ENCODE results near the gene AP5Z1. TPM values are rescaled to one million over a fixed set of nuclear protein-coding genes. Genes with fewer than 3 reads are reported as not detected.

The AP5Z1 gene
- total RNA-seq, 2 experiments from 2014 or later, result 21.6 to 24.1 TPM

DNA sequence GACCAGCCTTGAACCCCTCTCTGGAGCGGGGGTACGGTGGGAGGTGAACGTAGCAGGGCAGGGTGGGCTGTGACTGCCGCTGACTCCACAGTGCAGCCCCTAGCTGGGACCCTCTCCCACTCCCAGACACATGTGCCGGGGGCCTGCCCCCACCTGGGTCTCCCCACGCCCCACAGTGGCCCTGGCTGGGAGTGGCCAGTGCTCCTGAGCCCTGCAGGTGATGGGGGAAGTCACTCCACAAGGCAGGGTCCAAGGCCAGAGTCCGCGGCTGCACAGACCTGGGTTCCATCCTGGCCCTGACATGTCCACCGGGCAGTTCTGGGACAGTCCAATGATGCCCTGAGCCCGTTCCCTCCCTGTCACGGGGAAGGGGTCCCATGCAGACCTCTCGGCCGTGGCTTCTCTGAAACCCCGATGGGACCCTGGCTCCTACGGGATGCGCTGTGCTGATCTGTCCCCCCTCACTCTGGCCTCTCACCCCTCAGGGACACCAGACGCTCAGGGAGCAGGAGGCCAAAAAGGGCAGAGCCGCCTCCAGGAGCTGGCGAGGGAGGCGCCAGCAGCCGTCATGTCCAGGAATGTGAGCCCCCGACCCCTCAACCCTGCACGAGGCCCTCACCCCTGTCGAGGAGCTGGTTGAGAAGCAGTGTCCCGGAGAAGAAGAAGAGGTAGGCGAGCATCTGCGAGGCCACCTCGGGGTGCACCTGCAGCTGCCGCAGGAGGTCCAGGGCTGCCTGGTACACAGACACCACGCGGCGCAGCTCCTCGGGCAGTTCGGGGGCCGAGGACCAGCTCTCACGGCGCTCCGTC is 40.4 kb downstream of the AP5Z1 start:
- H3K9me3 Mint-ChIP-seq, result no peaks in the 10 kb centered on the region
- no peaks in the 10 kb centered on the region for H3K4me1 Mint-ChIP-seq (ENCODE audit: low read depth)
- no peaks in the 10 kb centered on the region for H3K36me3 Mint-ChIP-seq
- no peak for DNase-seq
- ChIA-PET POLR2A (no interaction called here), CTCF (interaction anchor here (1.2 to 1.5 kb wide), 3 partner anchors 18 to 269 kb away, joined by 3 to 6 read pairs (median 4); no protein-coding TSS in a partner anchor)
- no peak overlapping the region for H3K4me3 Mint-ChIP-seq
- peaks cover 18% of the 10 kb centered on the region for H3K27me3 Mint-ChIP-seq
- intact Hi-C loops (cut with micrococcal nuclease), result no loop called here
- H3K27ac Mint-ChIP-seq, result no peak overlapping the region

DNA sequence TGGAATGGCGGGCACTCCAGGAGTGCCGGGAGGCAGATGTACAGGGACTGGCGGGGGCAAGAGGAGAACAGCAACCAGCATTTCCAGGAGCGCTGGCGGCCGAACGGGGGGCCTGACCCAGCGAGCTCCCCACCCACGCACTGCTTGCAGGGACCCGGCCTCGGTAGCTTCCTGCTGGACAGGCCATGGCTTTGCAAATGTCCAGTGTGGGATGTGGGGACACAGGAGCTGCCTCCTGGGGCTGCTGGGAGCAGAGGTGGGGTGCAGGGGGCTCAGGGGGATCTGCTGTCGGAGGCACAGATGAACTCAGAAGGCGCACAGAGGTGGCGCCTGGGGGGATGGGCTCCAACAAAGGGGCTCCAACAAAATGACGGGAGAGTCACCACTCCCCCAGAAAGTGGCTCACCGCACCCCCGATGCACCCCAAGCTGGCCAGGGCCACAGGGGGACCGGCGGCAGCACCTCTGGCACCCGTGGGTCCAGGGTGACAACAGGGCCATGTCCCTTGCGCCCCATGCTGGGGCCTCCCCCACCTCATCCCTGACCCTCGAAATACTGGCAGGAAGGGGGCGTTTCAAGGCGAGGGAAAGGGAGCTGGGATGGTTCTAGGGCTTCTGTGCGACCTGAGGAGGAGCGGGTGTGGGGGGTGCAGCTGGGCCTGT is 41.1 kb downstream of the AP5Z1 start:
- no peaks in the 10 kb centered on the region for H3K36me3 Mint-ChIP-seq
- H3K4me1 Mint-ChIP-seq (ENCODE audit: low read depth), result no peaks in the 10 kb centered on the region
- intact Hi-C loops (cut with micrococcal nuclease), result no loop called here

DNA sequence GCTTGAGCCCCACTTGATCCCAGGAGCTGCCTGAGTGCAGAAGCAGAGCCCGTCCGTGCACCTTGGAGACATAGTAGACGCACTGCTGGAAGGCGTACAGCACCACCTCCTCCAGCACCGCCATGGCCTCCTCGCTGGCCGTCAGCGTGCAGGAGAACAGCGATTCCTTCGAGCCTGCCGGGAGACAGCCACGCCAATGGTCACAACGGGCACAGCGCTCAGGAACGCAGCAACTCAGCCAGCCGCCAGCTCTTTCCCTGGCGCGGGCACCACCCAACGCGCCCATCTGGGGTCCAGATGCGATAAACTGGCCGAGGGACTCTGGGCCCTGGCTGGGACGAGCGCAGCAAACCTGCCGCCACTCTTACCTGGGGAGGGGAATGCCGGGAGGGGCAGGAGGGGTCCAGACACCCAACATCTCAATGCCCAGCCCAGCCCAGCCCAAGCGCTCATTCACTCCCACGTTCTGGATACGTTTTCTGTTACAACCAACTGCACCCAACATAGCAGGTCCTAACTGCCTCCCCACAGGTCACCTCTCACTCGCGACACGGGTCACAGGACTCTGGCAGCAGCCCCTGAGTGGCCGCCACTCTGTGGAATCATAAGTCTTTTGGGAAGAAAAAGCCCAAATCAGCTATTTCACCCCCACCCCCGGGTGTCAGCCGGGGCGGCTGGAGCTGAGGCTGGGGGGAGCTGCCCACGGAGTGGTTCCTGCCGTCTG is 41.9 kb downstream of the AP5Z1 start:
- POLR2A ChIA-PET, result no interaction called here
- H3K27me3 Mint-ChIP-seq, result peaks cover 21% of the 10 kb centered on the region
- no peaks in the 10 kb centered on the region for H3K36me3 Mint-ChIP-seq
- intact Hi-C loops (cut with micrococcal nuclease), result no loop called here
- H3K9me3 Mint-ChIP-seq, result no peaks in the 10 kb centered on the region
- H3K4me1 Mint-ChIP-seq (ENCODE audit: low read depth), result no peaks in the 10 kb centered on the region
- H3K4me3 Mint-ChIP-seq, result no peak overlapping the region
- CTCF ChIA-PET, result interaction anchor here (1.9 kb wide), 1 partner anchor 13 kb away, joined by 5 read pairs; no protein-coding TSS in a partner anchor
- no peak for DNase-seq
- H3K27ac Mint-ChIP-seq, result no peak overlapping the region

More for the DNA sequence above, 41.1 kb downstream of the AP5Z1 start:
- ChIA-PET CTCF (interaction anchor here (1.5 kb wide), 1 partner anchor 19 kb away, joined by 3 read pairs; no protein-coding TSS in a partner anchor), POLR2A (no interaction called here)
- no peak overlapping the region for H3K4me3 Mint-ChIP-seq
- peaks cover 21% of the 10 kb centered on the region for H3K27me3 Mint-ChIP-seq
- no peak overlapping the region for H3K27ac Mint-ChIP-seq
- DNase-seq, result no peak
- no peaks in the 10 kb centered on the region for H3K9me3 Mint-ChIP-seq

DNA sequence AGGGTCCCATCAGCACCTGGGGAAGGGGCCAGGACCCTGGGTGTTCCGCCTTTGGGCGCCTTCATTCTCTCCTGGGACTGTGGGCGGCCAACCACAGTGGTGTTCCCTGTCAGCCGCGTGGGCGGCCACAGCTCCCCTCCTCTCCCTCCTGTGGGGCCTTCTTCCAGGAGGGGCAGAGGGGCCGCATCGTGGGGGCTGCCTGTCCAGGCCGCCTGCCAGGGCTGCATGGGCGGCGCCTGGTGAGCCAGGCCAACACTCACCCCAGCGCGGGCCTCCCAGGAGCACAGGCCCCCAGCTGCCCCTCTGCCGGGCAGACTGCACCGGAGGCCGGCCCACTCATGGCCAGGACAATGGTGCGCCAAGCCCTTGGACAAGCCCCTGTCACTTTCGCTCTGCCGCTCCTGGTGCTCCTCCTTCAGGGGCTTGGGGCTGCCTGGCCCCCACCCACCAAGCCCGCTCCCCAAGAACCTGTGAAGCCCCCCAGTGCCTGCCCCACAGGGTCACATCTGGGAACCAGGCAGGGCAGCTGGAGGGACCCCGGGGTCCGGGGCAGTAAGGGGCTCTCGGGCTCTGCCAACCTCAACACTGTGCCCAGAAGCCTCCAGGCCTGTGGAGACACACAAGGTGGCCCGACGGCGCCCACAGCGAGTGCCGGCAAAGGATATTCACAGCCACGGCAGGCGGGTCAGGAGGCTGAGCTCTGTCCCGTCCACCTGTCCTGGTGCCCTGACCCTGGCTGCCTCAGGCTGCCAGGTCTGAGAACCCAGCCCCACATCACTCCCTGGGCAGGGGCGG is 42.8 kb downstream of the AP5Z1 start:
- H3K4me3 Mint-ChIP-seq, result no peak overlapping the region
- CTCF ChIA-PET, result interaction anchor here (1.9 kb wide), 1 partner anchor 12 kb away, joined by 5 read pairs; no protein-coding TSS in a partner anchor

DNA sequence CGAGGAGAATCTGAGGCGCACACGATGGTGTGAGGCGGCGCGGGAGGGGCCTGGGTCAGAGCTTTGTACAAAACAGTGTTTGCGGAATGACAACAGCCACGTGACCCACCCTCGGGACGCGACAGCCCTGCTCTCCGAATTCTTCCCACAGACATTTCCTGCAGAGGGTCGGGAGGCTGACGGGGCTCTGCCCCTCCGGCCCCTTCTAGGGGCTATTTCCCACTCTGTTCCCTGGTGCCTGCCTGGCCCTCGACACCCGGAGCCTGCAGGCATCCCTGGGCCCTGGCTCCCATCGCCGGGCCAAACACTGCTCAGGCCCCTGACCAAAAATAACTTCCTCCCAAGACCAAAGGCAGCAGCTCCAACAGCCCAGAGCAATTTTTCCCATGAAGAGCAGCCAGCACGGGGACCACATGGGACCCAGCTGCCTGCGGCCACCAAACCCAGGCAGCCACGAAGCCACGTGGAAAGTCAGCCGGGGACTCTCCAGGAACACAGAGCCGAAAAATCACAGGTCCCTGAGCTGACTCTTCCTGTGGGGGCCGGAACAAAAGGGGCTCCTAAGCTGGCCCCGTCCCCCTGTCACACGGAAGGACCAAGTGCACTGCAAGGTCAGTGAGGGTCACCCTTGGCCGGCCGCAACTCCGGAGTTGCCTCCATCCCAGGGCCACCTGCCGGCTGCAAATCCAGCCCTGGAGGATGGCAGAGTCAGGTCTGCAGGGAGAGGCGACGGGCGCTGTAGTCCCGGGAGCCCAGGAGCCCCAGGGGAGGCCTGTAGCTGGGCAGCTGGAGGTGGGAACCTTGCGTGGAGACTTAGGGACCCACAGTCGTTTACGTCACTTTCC is 44.4 kb downstream of the AP5Z1 start:
- Mint-ChIP-seq H3K4me3 (no peak overlapping the region), H3K27me3 (peaks cover 7% of the 10 kb centered on the region), H3K27ac (no peak overlapping the region), H3K36me3 (no peaks in the 10 kb centered on the region), H3K9me3 (no peaks in the 10 kb centered on the region), H3K4me1 (ENCODE audit: low read depth) (no peaks in the 10 kb centered on the region)
- DNase-seq, result no peak
- ChIA-PET POLR2A (no interaction called here), CTCF (interaction anchor here (0.6 to 1.9 kb wide), 2 partner anchors 10 to 154 kb away, joined by 3 to 5 read pairs; no protein-coding TSS in a partner anchor)
- intact Hi-C loops (cut with micrococcal nuclease), result no loop called here

More for the DNA sequence above, 42.8 kb downstream of the AP5Z1 start:
- intact Hi-C loops (cut with micrococcal nuclease), result no loop called here
- Mint-ChIP-seq H3K27ac (no peak overlapping the region), H3K27me3 (peaks cover 14% of the 10 kb centered on the region), H3K4me1 (ENCODE audit: low read depth) (no peaks in the 10 kb centered on the region), H3K9me3 (no peaks in the 10 kb centered on the region), H3K36me3 (no peaks in the 10 kb centered on the region)
- no peak for DNase-seq
- POLR2A ChIA-PET, result no interaction called here

DNA sequence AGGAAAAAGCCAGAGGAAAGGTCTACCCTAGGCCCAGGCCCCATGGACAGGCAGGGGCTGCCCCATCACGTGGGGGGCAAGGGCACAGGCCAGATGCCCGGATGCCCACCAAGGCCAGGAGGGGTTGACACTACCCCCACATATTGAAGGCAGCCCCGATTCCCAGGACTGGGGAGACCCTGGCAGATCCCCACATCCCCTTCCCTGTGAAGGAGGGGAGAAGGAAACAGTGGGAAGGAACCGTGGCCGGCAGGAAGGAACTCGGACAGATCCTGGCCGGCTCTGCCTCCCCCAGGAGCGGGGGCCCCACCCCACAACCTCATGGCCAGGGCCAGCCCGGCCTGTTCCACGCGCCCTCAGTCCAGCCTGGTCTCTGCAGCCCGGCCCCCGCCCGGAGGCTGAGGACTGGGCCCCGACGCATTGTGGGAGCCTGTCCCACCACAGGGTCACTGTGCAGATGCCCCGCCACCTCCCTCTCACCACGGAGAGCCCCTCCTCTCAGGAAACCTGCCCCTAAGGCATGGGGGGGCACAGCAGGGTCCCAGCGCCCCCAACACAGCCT is 45.1 kb downstream of the AP5Z1 start:
- Mint-ChIP-seq H3K4me1 (ENCODE audit: low read depth) (no peaks in the 10 kb centered on the region), H3K4me3 (no peak overlapping the region), H3K27ac (no peak overlapping the region), H3K27me3 (peaks cover 6% of the 10 kb centered on the region), H3K36me3 (no peaks in the 10 kb centered on the region), H3K9me3 (no peaks in the 10 kb centered on the region)
- intact Hi-C loops (cut with micrococcal nuclease), result no loop called here
- POLR2A ChIA-PET, result no interaction called here
- no peak for DNase-seq
- CTCF ChIA-PET, result no interaction called here

DNA sequence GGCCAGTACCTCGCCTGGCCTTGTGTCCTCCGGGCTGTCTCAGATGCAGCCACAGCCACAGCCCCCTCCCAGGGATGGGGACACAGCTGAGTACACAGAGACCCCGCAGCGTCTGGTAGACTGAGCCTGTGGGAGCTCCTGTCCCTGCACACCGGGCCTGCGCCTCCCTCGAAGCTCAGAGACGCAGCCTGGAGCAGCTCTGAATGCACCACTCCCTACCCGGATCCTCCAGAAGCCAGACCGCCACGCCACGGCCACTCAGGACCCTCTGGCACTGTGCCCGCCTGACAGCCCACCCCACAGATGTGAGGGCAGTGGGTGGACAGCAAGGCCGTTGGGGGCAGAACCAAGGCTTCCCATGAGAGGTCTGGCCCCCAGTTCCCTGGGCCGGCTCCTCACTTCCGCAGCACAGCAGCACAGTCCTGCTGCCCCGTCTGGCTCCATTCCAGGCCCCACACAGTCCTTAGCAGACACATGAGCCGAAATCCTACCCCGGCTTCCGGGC is 45.6 kb downstream of the AP5Z1 start:
- H3K27me3 Mint-ChIP-seq, result peaks cover 7% of the 10 kb centered on the region
- intact Hi-C loops (cut with micrococcal nuclease), result no loop called here
- no peak for DNase-seq
- no peaks in the 10 kb centered on the region for H3K9me3 Mint-ChIP-seq
- CTCF ChIA-PET, result no interaction called here
- no peak overlapping the region for H3K27ac Mint-ChIP-seq
- H3K36me3 Mint-ChIP-seq, result no peaks in the 10 kb centered on the region
- H3K4me1 Mint-ChIP-seq (ENCODE audit: low read depth), result no peaks in the 10 kb centered on the region
- POLR2A ChIA-PET, result no interaction called here
- no peak overlapping the region for H3K4me3 Mint-ChIP-seq

DNA sequence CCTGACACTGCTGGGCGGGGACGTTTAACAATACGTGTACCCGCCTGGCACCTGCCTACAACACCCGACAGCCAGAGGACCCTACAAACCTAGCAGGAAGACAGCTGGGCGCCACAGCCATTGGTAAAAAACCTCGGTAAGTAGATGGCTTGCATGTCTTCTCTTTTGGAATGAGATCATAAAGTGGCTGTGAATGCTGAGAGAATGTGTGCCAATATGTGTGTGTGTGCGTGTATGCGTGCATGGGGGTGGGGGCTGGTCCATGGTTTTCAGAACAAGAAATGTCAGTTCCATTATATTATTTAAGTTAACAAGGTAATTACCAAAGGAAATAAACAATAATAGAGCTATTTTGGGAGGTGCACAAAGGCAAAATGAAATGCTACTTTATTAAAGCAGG is 47.3 kb downstream of the AP5Z1 start:
- Mint-ChIP-seq H3K4me1 (ENCODE audit: low read depth) (no peaks in the 10 kb centered on the region), H3K27ac (no peak overlapping the region), H3K27me3 (peaks cover 5% of the 10 kb centered on the region), H3K9me3 (no peaks in the 10 kb centered on the region), H3K4me3 (no peak overlapping the region), H3K36me3 (no peaks in the 10 kb centered on the region)
- DNase-seq, result no peak
- ChIA-PET CTCF (interaction anchor here (0.6 kb wide), 1 partner anchor 516 kb away, joined by 3 read pairs; no protein-coding TSS in a partner anchor), POLR2A (no interaction called here)
- intact Hi-C loops (cut with micrococcal nuclease), result no loop called here

DNA sequence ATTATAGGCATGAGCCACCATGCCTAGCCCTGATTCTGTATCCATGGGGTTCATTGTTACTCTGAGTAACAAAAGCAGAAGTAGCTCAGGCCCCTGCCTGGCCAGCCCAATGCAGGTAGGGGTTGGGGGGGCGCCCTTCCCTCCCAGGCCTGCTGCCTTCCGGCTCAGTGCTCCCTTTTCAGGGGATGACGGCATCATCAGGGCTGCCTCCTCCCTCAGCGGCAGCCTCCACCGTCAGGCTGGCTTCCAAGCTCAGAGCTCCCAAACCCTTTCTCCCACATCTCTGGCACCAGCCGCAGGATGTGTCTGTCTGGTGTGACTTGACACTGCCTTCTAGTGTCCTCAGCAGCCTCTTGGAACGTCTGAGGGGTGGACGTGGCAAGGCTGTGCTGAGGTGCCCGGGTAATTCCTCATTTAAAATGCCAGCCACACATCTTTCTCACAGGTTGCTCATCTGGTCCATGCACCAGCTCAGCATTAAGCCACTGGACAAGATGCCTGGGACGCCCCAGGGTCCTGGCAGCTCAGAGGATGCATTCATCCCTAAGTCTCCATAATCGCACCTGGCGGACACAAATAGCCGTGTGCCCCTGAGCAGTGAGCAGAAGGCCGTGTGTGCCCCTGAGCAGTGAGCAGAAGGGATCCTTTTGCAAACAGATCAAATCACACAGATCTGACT is 48.2 kb downstream of the AP5Z1 start:
- no peaks in the 10 kb centered on the region for H3K9me3 Mint-ChIP-seq
- H3K4me3 Mint-ChIP-seq, result no peak overlapping the region
- intact Hi-C loops (cut with micrococcal nuclease), result no loop called here
- ChIA-PET POLR2A (no interaction called here), CTCF (interaction anchor here (0.6 kb wide), 1 partner anchor 515 kb away, joined by 3 read pairs; no protein-coding TSS in a partner anchor)
- no peaks in the 10 kb centered on the region for H3K36me3 Mint-ChIP-seq
- no peak overlapping the region for H3K27ac Mint-ChIP-seq
- no peak for DNase-seq
- H3K27me3 Mint-ChIP-seq, result peaks cover 5% of the 10 kb centered on the region
- H3K4me1 Mint-ChIP-seq (ENCODE audit: low read depth), result no peaks in the 10 kb centered on the region

DNA sequence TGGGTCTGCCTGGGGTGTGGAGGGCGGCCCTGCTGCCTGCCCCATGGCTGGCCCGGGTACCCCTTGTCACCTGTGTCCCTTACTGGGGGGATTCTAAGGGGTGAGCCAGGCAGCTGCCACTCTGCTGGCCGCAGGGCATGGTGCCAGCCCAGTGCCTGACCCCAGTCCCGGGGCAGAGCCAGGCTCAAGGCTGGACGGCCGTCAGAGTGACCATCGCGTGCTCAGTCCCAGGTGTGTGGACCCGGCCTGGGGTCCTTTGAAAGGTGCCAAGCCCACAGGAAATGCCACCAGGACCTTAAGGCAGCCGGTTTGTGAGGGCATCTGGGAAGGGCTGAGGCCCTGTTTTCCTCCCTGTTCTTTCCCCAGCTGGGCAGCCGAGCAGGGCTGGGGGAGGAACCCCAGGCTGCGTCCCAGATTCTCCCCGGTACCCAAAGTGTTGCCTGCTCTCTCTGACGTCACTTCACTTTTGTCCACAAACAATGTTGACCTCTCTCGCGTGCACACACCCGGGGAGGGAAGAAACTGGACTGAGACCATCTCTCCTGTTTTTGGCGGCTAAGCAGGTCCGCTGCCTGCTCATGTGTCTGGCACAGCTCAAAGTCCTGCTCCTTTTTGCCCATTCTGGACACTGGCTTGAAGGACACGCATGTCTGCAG is 48.8 kb downstream of the AP5Z1 start:
- no peaks in the 10 kb centered on the region for H3K9me3 Mint-ChIP-seq
- POLR2A ChIA-PET, result no interaction called here
- H3K4me3 Mint-ChIP-seq, result no peak overlapping the region
- H3K4me1 Mint-ChIP-seq (ENCODE audit: low read depth), result no peaks in the 10 kb centered on the region
- H3K36me3 Mint-ChIP-seq, result no peaks in the 10 kb centered on the region
- H3K27me3 Mint-ChIP-seq, result peaks cover 5% of the 10 kb centered on the region
- CTCF ChIA-PET, result interaction anchor here (0.8 kb wide), 1 partner anchor 59 kb away, joined by 3 read pairs; the partner anchor contains the start of gene RADIL
- intact Hi-C loops (cut with micrococcal nuclease), result no loop called here
- H3K27ac Mint-ChIP-seq, result no peak overlapping the region
- DNase-seq, result no peak
